Measurements from ENCODE around the gene IFRD2.

- TF ChIP-seq, protein P1, sequence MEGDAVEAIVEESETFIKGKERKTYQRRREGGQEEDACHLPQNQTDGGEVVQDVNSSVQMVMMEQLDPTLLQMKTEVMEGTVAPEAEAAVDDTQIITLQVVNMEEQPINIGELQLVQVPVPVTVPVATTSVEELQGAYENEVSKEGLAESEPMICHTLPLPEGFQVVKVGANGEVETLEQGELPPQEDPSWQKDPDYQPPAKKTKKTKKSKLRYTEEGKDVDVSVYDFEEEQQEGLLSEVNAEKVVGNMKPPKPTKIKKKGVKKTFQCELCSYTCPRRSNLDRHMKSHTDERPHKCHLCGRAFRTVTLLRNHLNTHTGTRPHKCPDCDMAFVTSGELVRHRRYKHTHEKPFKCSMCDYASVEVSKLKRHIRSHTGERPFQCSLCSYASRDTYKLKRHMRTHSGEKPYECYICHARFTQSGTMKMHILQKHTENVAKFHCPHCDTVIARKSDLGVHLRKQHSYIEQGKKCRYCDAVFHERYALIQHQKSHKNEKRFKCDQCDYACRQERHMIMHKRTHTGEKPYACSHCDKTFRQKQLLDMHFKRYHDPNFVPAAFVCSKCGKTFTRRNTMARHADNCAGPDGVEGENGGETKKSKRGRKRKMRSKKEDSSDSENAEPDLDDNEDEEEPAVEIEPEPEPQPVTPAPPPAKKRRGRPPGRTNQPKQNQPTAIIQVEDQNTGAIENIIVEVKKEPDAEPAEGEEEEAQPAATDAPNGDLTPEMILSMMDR (conservative IDR thresholded peaks at IDR 0.05 in 1 of 2, IDR thresholded peaks at IDR 0.05 in 1 of 2; ENCODE audit: extremely low read depth in 1 of 2, insufficient read depth in 1 of 2, low read depth in 1 of 2, low read length in 2 of 2), result no peak
- no peak for TF ChIP-seq EZH2 (IDR thresholded peaks at IDR 0.05; ENCODE audit: borderline replicate concordance, low read length)
Measured at GRCh38 chr3:50320853-50321335, 28.7 kb upstream of the IFRD2 start.
